ENCODE data around the gene NPPB. TPM values are rescaled to one million over a fixed set of nuclear protein-coding genes. Genes with fewer than 3 reads are reported as not detected.

Gene NPPB
- total RNA-seq, 1 donor from 2014 or later = not detected

GRCh38 chr1:11833497-11833896 lies 25.2 kb downstream of the NPPB start:
- DNase-seq (ENCODE audit: low read depth, low spot score) = no peak
- H3K9me3 Mint-ChIP-seq = no peaks in the 10 kb centered on the region
- H3K27me3 Mint-ChIP-seq (ENCODE audit: low read depth) = no peaks in the 10 kb centered on the region
- peaks cover 10% of the 10 kb centered on the region for H3K36me3 Mint-ChIP-seq (ENCODE audit: low read depth)
- no peak overlapping the region for H3K27ac Mint-ChIP-seq (ENCODE audit: unreplicated experiment)
- no peak for TF ChIP-seq CTCF (conservative IDR thresholded peaks at IDR 0.05)
- H3K4me3 Mint-ChIP-seq = no peak overlapping the region
- no peaks in the 10 kb centered on the region for H3K4me1 Mint-ChIP-seq

- no peak for TF ChIP-seq CTCF (conservative IDR thresholded peaks at IDR 0.05)
- Mint-ChIP-seq H3K36me3 (ENCODE audit: low read depth) (peaks cover 15% of the 10 kb centered on the region), H3K4me1 (no peaks in the 10 kb centered on the region), H3K27me3 (ENCODE audit: low read depth) (no peaks in the 10 kb centered on the region), H3K9me3 (no peaks in the 10 kb centered on the region), H3K4me3 (no peak overlapping the region), H3K27ac (ENCODE audit: unreplicated experiment) (no peak overlapping the region)
- no peak for DNase-seq (ENCODE audit: low read depth, low spot score)
These were observed 26.6 kb downstream of the NPPB start for GRCh38 chr1:11831945-11832725.

GRCh38 chr1:11828511-11828910 lies 30.2 kb downstream of the NPPB start:
- Mint-ChIP-seq H3K9me3 (no peaks in the 10 kb centered on the region), H3K36me3 (ENCODE audit: low read depth) (peaks cover 7% of the 10 kb centered on the region), H3K27me3 (ENCODE audit: low read depth) (no peaks in the 10 kb centered on the region), H3K4me1 (no peaks in the 10 kb centered on the region), H3K27ac (ENCODE audit: unreplicated experiment) (no peak overlapping the region), H3K4me3 (no peak overlapping the region)
- no peak for DNase-seq (ENCODE audit: low read depth, low spot score)
- no peak for TF ChIP-seq CTCF (conservative IDR thresholded peaks at IDR 0.05)

- TF ChIP-seq CTCF (conservative IDR thresholded peaks at IDR 0.05) = no peak
- Mint-ChIP-seq H3K27me3 (ENCODE audit: low read depth) (no peaks in the 10 kb centered on the region), H3K9me3 (no peaks in the 10 kb centered on the region), H3K4me3 (no peak overlapping the region), H3K36me3 (ENCODE audit: low read depth) (peaks cover 7% of the 10 kb centered on the region), H3K27ac (ENCODE audit: unreplicated experiment) (no peak overlapping the region), H3K4me1 (no peaks in the 10 kb centered on the region)
- DNase-seq (ENCODE audit: low read depth, low spot score) = no peak
These were observed 31.8 kb downstream of the NPPB start for GRCh38 chr1:11826946-11827345.

- Mint-ChIP-seq H3K4me1 (no peaks in the 10 kb centered on the region), H3K36me3 (ENCODE audit: low read depth) (peaks cover 9% of the 10 kb centered on the region), H3K27ac (ENCODE audit: unreplicated experiment) (no peak overlapping the region), H3K9me3 (no peaks in the 10 kb centered on the region), H3K27me3 (ENCODE audit: low read depth) (no peaks in the 10 kb centered on the region), H3K4me3 (no peak overlapping the region)
- no peak for TF ChIP-seq CTCF (conservative IDR thresholded peaks at IDR 0.05)
- no peak for DNase-seq (ENCODE audit: low read depth, low spot score)
These were observed 33.6 kb downstream of the NPPB start for GRCh38 chr1:11825131-11825530.

Data from neural crest cell (in vitro differentiated cells).